A673 (cell line): ENCODE measurements around the gene ABCC5. TPM values are rescaled to one million over a fixed set of nuclear protein-coding genes. Genes with fewer than 3 reads are reported as not detected.

ENCODE experiments used
- BruUV-seq: library from RNA; stranded (reverse); fragments of 400-500 nt; replicated peaks from 2 replicates; lab custom pipeline; 2021; lab: Mats Ljungman, UMichigan
- CTCF ChIA-PET: fragments of 300-600 bp; sonication (Branson Sonifier 250); formaldehyde crosslinking; loops from one replicate; lab custom pipeline; 2022; ENCODE audit warnings: antibody characterized with exemption; lab: Charles Lee
- POLR2A ChIA-PET: fragments of 300-600 bp; sonication (Branson Sonifier 250); formaldehyde crosslinking; loops from one replicate; lab custom pipeline; 2022; ENCODE audit warnings: antibody characterized with exemption; ENCODE audit not compliant: low non-redundant PET; lab: Charles Lee
- DNase-seq: peaks from one replicate; pipeline ENCODE4 v3.0.0-alpha.2; 2015; ENCODE audit warnings: low spot score
- H3K27ac ChIP-seq: fragments of 200-600 bp; sonication (generic); 2 replicates; pipeline ENCODE4 v1.5.1; 2016; ENCODE audit warnings: mixed run types, low read depth, mild to moderate bottlenecking, mixed read lengths, antibody characterized with exemption, low read length; ENCODE audit not compliant: poor library complexity, severe bottlenecking
- H3K27me3 ChIP-seq: fragments of 200-600 bp; sonication (generic); replicated peaks from 2 replicates; pipeline ENCODE4 v1.6.1; 2017; ENCODE audit warnings: mixed run types, low read depth, mild to moderate bottlenecking, mixed read lengths, antibody characterized with exemption, low read length; ENCODE audit not compliant: insufficient read depth, poor library complexity
- H3K36me3 ChIP-seq: fragments of 200-600 bp; sonication (generic); 2 replicates; pipeline ENCODE4 v1.6.1; 2016; ENCODE audit warnings: mixed run types, mild to moderate bottlenecking, mixed read lengths, antibody characterized with exemption, low read length; ENCODE audit not compliant: insufficient read depth, poor library complexity, severe bottlenecking
- H3K4me1 ChIP-seq: fragments of 200-600 bp; sonication (generic); 2 replicates; pipeline ENCODE4 v1.6.1; 2017; ENCODE audit warnings: mixed run types, mild to moderate bottlenecking, mixed read lengths, antibody characterized with exemption, low read length; ENCODE audit not compliant: insufficient read depth, poor library complexity, severe bottlenecking
- H3K4me3 ChIP-seq: fragments of 200-600 bp; sonication (generic); 2 replicates; pipeline ENCODE4 v1.5.1; 2016; ENCODE audit warnings: low read depth, mixed run types, mild to moderate bottlenecking, mixed read lengths, low read length; ENCODE audit not compliant: poor library complexity, severe bottlenecking
- H3K9me3 ChIP-seq: fragments of 200-600 bp; sonication (generic); 2 replicates; pipeline ENCODE4 v1.6.1; 2016; ENCODE audit warnings: mixed run types, low read depth, mild to moderate bottlenecking, mixed read lengths, antibody characterized with exemption, low read length; ENCODE audit not compliant: poor library complexity, severe bottlenecking
- EZH2 ChIP-seq: fragments of 200-600 bp; sonication (generic); IDR thresholded peaks from 2 replicates; pipeline ENCODE4 v1.6.1; 2017; ENCODE audit warnings: borderline replicate concordance, low read depth, mild to moderate bottlenecking, mixed read lengths, antibody characterized with exemption, low read length; ENCODE audit not compliant: poor library complexity, severe bottlenecking
- intact Hi-C: fragments of 100-400 bp; cut with micrococcal nuclease; formaldehyde crosslinking; loops from one replicate; pipeline ENCODE4 v1.10.0; 2022; ENCODE audit not compliant: unreplicated experiment
- total RNA-seq: library from RNA; stranded (reverse); gene quantifications from 2 replicates; pipeline ENCODE4 v1.2.3, GENCODE V29; 2021
- TF ChIP-seq, protein P1 (sequence below): fragments of 300-800, 200-600 bp; sonication (generic); conservative IDR thresholded peaks from 2 replicates; pipeline ENCODE4 v1.5.1; 2017; ENCODE audit warnings: low read depth, mild to moderate bottlenecking, antibody characterized with exemption, low read length, moderate library complexity, mixed read lengths

Gene ABCC5
- total RNA-seq, 1 experiment from 2014 or later, result 32.0 TPM

DNA sequence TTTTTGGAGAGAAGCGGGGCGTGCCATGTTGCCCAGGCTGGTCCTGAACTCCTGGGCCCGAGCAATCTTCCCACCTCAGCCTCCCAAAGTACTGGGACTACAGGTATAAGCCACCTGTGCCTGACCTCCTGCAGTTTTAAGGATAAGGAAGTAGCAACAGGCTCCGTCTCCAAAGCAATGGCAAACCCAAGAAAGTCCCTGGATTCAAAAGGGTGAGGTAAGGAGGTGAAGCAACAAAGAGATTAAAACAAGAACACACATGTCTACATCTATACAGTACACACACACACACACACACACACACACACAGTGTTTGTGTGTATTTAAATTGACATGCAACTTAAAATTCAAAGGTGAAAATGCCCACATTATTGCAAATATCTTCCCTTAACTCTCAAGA is 58.9 kb downstream of the ABCC5 start:
- DNase-seq, result no peak
- BruUV-seq, result no TSS peak

DNA sequence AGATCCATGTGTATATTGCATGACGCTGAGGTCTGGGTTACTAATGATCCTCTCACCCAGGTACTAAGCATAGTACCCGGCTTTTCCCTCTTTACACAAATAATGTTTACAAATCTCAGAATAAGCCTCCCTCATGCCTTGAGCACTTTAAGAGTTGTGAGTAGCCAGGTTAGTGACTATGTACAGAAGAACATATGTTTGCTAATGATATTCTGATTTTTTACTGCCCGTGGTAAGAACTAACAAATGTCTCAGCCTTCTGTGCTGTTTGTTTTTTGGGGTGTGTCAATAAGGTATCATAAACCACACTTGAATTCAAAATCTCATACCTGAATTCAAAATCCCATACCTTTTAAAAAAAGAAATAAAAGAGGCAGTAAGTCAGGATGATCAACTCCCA is 59.5 kb downstream of the ABCC5 start:
- intact Hi-C loops, result no loop called here
- DNase-seq, result no peak
- Histone ChIP-seq H3K4me1 (no peaks in the 10 kb centered on the region), H3K27ac (no peak overlapping the region), H3K36me3 (no peaks in the 10 kb centered on the region), H3K9me3 (no peaks in the 10 kb centered on the region), H3K27me3 (no peaks in the 10 kb centered on the region), H3K4me3 (no peak overlapping the region)
- TF ChIP-seq EZH2, result no peak
- TF ChIP-seq, protein P1, sequence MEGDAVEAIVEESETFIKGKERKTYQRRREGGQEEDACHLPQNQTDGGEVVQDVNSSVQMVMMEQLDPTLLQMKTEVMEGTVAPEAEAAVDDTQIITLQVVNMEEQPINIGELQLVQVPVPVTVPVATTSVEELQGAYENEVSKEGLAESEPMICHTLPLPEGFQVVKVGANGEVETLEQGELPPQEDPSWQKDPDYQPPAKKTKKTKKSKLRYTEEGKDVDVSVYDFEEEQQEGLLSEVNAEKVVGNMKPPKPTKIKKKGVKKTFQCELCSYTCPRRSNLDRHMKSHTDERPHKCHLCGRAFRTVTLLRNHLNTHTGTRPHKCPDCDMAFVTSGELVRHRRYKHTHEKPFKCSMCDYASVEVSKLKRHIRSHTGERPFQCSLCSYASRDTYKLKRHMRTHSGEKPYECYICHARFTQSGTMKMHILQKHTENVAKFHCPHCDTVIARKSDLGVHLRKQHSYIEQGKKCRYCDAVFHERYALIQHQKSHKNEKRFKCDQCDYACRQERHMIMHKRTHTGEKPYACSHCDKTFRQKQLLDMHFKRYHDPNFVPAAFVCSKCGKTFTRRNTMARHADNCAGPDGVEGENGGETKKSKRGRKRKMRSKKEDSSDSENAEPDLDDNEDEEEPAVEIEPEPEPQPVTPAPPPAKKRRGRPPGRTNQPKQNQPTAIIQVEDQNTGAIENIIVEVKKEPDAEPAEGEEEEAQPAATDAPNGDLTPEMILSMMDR, result no peak
- POLR2A ChIA-PET, result no interaction called here
- CTCF ChIA-PET, result no interaction called here
- no TSS peak for BruUV-seq

More for the DNA sequence above, 58.9 kb downstream of the ABCC5 start:
- ChIA-PET CTCF (no interaction called here), POLR2A (no interaction called here)
- Histone ChIP-seq H3K9me3 (no peaks in the 10 kb centered on the region), H3K36me3 (no peaks in the 10 kb centered on the region), H3K4me1 (no peaks in the 10 kb centered on the region), H3K4me3 (no peak overlapping the region), H3K27me3 (no peaks in the 10 kb centered on the region), H3K27ac (no peak overlapping the region)
- TF ChIP-seq, protein P1, result no peak
- no peak for TF ChIP-seq EZH2
- intact Hi-C loops, result no loop called here

DNA sequence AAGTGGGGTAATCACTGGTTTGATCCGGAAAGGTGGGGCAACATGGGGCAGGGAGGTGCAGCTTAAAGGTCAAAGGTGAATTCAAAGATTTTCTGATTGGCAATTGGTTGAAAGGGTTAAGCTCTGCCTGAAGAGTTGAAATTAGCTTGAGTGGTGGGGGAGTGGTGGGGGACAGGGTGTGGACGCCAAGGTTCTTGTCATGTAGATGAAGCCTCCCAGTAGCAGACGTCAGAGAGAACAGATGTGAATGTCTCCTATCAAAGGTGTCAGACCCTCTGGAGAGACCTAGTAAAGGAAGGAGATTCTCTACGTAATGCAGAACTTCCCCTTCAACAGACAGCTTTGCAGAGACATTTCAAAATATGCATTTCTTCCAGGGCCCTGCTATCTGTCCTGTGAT is 62.8 kb downstream of the ABCC5 start:
- DNase-seq, result no peak
- CTCF ChIA-PET, result no interaction called here
- Histone ChIP-seq H3K4me3 (no peak overlapping the region), H3K36me3 (peaks cover 6% of the 10 kb centered on the region), H3K4me1 (no peaks in the 10 kb centered on the region), H3K9me3 (no peaks in the 10 kb centered on the region), H3K27ac (no peak overlapping the region), H3K27me3 (no peaks in the 10 kb centered on the region)
- no TSS peak for BruUV-seq
- no peak for TF ChIP-seq EZH2
- TF ChIP-seq, protein P1, result no peak
- POLR2A ChIA-PET, result no interaction called here
- intact Hi-C loops, result no loop called here
